Thoracic aorta (tissue), 2 donors: ENCODE results near the gene MMP24OS. TPM values are rescaled to one million over a fixed set of nuclear protein-coding genes. Genes with fewer than 3 reads are reported as not detected.
A peak's percentile ranks its signal among the peaks of the same experiment; 100 is the strongest.

ENCODE experiments used
- ATAC-seq: fragments of 150-250 bp; one replicate; pipeline ENCODE4 v1.8.0; 2017; ENCODE audit warnings: low read depth; ENCODE audit not compliant: insufficient number of reproducible peaks, low FRiP score
- DNase-seq: peaks from one replicate; pipeline ENCODE4 v3.0.0-alpha.2; 2020; ENCODE audit warnings: low spot score
- H3K27ac ChIP-seq, 2 donors: fragments of 200-600 bp; sonication (generic); 1 replicate in 1 of 2; 2 replicates in 1 of 2; pipeline ENCODE4 v1.5.1; 2016; ENCODE audit warnings: mild to moderate bottlenecking in 2 of 2, moderate library complexity in 2 of 2
- H3K27me3 ChIP-seq: fragments of 200-600 bp; sonication (generic); replicated peaks from 2 replicates; pipeline ENCODE4 v1.6.0; 2016; ENCODE audit warnings: mild to moderate bottlenecking; ENCODE audit not compliant: insufficient read depth
- H3K36me3 ChIP-seq: fragments of 200-600 bp; sonication (generic); one replicate; pipeline ENCODE4 v1.5.1; 2016
- H3K4me1 ChIP-seq, 2 donors: fragments of 200-600 bp; sonication (generic); 1 replicate in 1 of 2; 2 replicates in 1 of 2; pipeline versions ENCODE4 v1.5.1 to v1.6.0; 2016; ENCODE audit warnings: low read depth in 2 of 2, mild to moderate bottlenecking in 1 of 2; ENCODE audit not compliant: control insufficient read depth in 1 of 2
- H3K4me3 ChIP-seq: fragments of 200-600 bp; sonication (generic); 2 replicates; pipeline ENCODE4 v1.5.1; 2016; ENCODE audit warnings: mild to moderate bottlenecking
- H3K9me3 ChIP-seq: fragments of 200-600 bp; sonication (generic); 2 replicates; pipeline ENCODE4 v1.5.1; 2016
- total RNA-seq, 2 donors: library from RNA; depleted of rRNA; stranded (reverse); fragments of >200 nt; gene quantifications; one replicate each; pipeline versions ENCODE4 v1.1.0 to v1.2.3, GENCODE V29; 2016
- TF ChIP-seq, protein P1 (sequence below): fragments of 200-600 bp; sonication (generic); IDR thresholded peaks from one replicate; pipeline ENCODE4 v1.5.1; 2019; ENCODE audit warnings: antibody characterized with exemption

The MMP24OS gene
- total RNA-seq, 2 donors from 2014 or later, result 38.1 to 38.3 TPM

DNA sequence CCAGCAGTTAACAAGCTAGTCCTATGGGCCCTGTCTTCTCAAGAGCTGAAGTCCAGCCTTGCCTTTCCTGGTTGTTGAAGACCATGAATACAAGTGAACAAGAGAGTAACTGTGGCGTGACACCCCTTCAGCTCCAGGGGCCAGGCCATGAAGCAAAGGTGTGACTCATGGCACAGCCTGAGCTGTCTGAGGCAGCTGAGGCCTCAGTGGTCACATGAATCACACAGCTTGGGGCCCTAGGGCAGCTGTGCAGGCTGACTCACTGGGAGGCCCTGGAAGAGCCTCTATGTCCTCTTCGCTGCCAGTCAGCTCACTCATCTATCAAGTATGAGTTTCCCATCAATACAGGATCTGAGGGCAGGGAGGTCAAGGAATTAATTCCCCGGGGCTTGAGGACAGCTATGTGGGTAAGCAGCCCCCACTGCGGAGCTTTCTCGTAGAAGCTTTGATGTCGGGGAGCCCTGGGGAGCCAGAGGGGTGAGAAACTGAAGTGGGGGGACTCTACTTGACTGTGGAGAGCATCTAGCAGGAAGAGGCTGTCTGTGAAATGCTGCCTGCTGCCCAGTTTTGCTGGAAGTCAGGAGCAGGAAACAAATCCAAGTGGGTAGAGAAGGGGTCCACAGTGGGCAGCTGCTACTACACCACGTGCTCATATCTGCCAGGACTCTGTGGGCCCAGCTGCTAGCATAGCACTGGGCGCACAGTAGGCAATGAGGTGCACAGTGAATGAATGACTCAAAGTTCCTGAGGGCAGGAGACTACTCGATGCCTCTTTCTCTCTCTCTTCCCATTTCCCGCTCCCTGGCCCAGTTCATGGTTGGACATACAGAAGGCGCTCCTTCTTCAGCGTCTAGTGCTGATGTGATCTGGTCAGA, 28.0 kb upstream of the MMP24OS start:
- Histone ChIP-seq H3K4me3 (no peak overlapping the region), H3K27me3 (no peaks in the 10 kb centered on the region), H3K4me1 (peaks cover 32 to 40% of the 10 kb centered on the region in 2 donors), H3K36me3 (no peaks in the 10 kb centered on the region), H3K27ac (peak overlapping the region; percentile 78 to 83), H3K9me3 (no peaks in the 10 kb centered on the region)
- TF ChIP-seq, protein P1, sequence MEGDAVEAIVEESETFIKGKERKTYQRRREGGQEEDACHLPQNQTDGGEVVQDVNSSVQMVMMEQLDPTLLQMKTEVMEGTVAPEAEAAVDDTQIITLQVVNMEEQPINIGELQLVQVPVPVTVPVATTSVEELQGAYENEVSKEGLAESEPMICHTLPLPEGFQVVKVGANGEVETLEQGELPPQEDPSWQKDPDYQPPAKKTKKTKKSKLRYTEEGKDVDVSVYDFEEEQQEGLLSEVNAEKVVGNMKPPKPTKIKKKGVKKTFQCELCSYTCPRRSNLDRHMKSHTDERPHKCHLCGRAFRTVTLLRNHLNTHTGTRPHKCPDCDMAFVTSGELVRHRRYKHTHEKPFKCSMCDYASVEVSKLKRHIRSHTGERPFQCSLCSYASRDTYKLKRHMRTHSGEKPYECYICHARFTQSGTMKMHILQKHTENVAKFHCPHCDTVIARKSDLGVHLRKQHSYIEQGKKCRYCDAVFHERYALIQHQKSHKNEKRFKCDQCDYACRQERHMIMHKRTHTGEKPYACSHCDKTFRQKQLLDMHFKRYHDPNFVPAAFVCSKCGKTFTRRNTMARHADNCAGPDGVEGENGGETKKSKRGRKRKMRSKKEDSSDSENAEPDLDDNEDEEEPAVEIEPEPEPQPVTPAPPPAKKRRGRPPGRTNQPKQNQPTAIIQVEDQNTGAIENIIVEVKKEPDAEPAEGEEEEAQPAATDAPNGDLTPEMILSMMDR, result no peak
- peak; percentile 38 for DNase-seq
- peak; percentile 32 for ATAC-seq

DNA sequence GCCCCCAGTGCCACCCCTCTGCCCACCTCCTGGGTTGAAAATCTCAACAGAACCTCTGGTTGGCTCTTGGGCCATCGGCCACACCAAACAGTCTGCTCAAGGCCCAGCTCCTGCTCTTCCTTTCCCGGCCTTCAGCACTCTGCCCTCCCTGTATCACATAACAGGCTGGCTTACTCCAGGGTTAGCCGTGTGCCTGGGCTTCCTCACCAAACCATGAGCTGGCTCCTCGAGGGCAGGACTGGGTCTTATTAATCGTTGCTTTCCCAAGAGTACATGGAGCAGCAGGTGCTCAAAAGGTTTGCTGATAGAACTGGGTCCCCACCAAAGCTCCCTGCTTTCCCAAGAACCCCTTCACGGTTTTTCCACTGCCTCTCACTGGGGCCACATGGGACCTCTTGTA, 27.0 kb upstream of the MMP24OS start:
- DNase-seq, result no peak
- H3K27ac ChIP-seq, result peak overlapping the region in 1 of 2 donors; percentile 83
- no peaks in the 10 kb centered on the region for H3K9me3 ChIP-seq
- peaks cover 32 to 40% of the 10 kb centered on the region in 2 donors for H3K4me1 ChIP-seq
- no peak for ATAC-seq
- no peaks in the 10 kb centered on the region for H3K36me3 ChIP-seq
- no peaks in the 10 kb centered on the region for H3K27me3 ChIP-seq
- no peak overlapping the region for H3K4me3 ChIP-seq
- TF ChIP-seq, protein P1, result no peak

DNA sequence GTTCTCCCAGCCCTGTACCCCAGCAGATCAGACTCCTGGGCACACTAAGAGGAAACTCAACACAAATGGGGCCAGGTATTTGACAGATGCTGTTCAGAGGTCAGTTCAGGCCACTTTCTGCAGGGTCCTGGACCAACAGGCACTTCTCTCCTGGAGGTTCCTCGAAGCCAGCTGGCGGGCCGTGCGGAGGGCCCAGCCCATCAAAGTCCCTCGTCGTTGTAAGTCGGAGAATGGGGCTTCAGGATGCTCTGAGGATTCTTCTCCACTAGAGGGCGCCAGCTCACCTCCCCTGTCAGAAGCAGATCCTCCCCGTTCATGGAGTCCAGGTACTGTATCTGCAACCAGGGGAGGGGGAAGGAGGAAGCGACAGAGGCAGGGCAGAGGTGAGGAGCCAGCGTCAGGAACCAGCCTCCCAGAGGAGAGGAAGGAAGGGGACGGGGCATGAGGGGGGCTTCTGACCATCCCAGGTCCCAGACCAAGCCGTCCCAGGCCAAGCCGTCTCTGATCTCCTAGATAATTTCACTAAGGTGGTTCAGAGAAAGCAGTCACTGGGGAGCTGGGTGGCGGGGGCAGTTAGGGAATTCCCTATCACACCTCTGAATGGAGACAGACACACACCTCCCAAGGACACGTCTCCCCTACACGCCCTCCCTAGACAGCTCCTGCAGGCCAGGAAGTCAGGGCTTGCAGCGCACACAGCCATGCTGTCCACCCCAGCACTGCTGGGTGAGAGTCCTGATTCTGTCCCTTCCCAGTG, 26.0 kb upstream of the MMP24OS start:
- Histone ChIP-seq H3K9me3 (no peaks in the 10 kb centered on the region), H3K27me3 (no peaks in the 10 kb centered on the region), H3K4me1 (peaks cover 30 to 38% of the 10 kb centered on the region in 2 donors), H3K27ac (no peak overlapping the region), H3K4me3 (no peak overlapping the region), H3K36me3 (no peaks in the 10 kb centered on the region)
- ATAC-seq, result peak; percentile 32
- TF ChIP-seq, protein P1, result peak; percentile 93
- DNase-seq, result peak; percentile 47

DNA sequence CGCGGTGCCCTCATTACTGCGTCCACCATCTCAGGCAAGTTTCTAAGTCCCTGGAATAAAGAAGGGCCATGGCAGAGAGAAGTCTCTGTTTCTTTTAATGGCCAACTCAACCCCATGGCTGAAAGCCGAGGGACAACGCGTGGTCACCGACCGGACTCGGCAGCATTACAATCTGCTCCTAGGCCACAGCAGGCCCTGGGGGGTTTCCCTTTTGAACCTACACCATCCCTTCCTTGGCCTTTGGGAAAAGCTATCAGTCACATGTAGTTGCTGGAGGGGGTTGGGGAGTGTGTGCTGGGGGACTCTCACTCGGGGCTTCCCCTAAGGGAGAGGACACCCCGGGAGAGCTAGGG, 25.4 kb upstream of the MMP24OS start:
- ATAC-seq, result no peak
- Histone ChIP-seq H3K27ac (no peak overlapping the region), H3K4me1 (peaks cover 24 to 33% of the 10 kb centered on the region in 2 donors), H3K9me3 (no peaks in the 10 kb centered on the region), H3K36me3 (no peaks in the 10 kb centered on the region), H3K4me3 (no peak overlapping the region), H3K27me3 (no peaks in the 10 kb centered on the region)
- TF ChIP-seq, protein P1, result no peak
- DNase-seq, result no peak
